Measurements from ENCODE around the gene COL6A1.
"Not testable (repeated sequence)": the region's sequence is repeated elsewhere in the genome, so short reads cannot be mapped to it uniquely, and the experiment has no call there.

COL6A1 gene

GRCh38 chr21:46036696-46037330 lies 55.2 kb downstream of the COL6A1 start:
- in situ Hi-C loops (cut with MboI; ENCODE audit: low pct_unique_long_range_greater_than_20kb, low sequenced_read_pairs), result no loop called here
- no peak for DNase-seq

- in situ Hi-C loops (cut with MboI; ENCODE audit: low pct_unique_long_range_greater_than_20kb, low sequenced_read_pairs), result no loop called here
- no peak for DNase-seq
Measured at GRCh38 chr21:46037331-46038325, 56.1 kb downstream of the COL6A1 start.

- no peak for DNase-seq
- in situ Hi-C loops (cut with MboI; ENCODE audit: low pct_unique_long_range_greater_than_20kb, low sequenced_read_pairs), result no loop called here
Measured at GRCh38 chr21:46038341-46038829, 56.8 kb downstream of the COL6A1 start.

- DNase-seq, result no peak
Measured at GRCh38 chr21:46038871-46039397, 57.4 kb downstream of the COL6A1 start.

GRCh38 chr21:46039891-46040660 lies 58.5 kb downstream of the COL6A1 start:
- no peak for DNase-seq
- in situ Hi-C loops (cut with MboI; ENCODE audit: low pct_unique_long_range_greater_than_20kb, low sequenced_read_pairs), result no loop called here

More at GRCh38 chr21:46038871-46039397, 57.4 kb downstream of the COL6A1 start:
- in situ Hi-C loops (cut with MboI; ENCODE audit: low pct_unique_long_range_greater_than_20kb, low sequenced_read_pairs), result no loop called here

GRCh38 chr21:46040707-46041106 lies 59.1 kb downstream of the COL6A1 start:
- in situ Hi-C loops (cut with MboI; ENCODE audit: low pct_unique_long_range_greater_than_20kb, low sequenced_read_pairs), result no loop called here

GRCh38 chr21:46041183-46041582 lies 59.6 kb downstream of the COL6A1 start:
- DNase-seq, result no peak
- in situ Hi-C loops (cut with MboI; ENCODE audit: low pct_unique_long_range_greater_than_20kb, low sequenced_read_pairs), result no loop called here

More at GRCh38 chr21:46040707-46041106, 59.1 kb downstream of the COL6A1 start:
- DNase-seq, result no peak

GRCh38 chr21:46045154-46045553 lies 63.6 kb downstream of the COL6A1 start:
- in situ Hi-C loops (cut with MboI; ENCODE audit: low pct_unique_long_range_greater_than_20kb, low sequenced_read_pairs), result no loop called here
- DNase-seq, result no peak

- DNase-seq, result no peak
- in situ Hi-C loops (cut with MboI; ENCODE audit: low pct_unique_long_range_greater_than_20kb, low sequenced_read_pairs), result no loop called here
Measured at GRCh38 chr21:46046471-46046870, 64.9 kb downstream of the COL6A1 start.

GRCh38 chr21:46046906-46047305 lies 65.3 kb downstream of the COL6A1 start:
- DNase-seq; in situ Hi-C loops (cut with MboI; ENCODE audit: low pct_unique_long_range_greater_than_20kb, low sequenced_read_pairs): not testable (repeated sequence)

GRCh38 chr21:46048926-46049889 lies 67.6 kb downstream of the COL6A1 start:
- in situ Hi-C loops (cut with MboI; ENCODE audit: low pct_unique_long_range_greater_than_20kb, low sequenced_read_pairs), result no loop called here
- no peak for DNase-seq

GRCh38 chr21:46049890-46050667 lies 68.5 kb downstream of the COL6A1 start:
- no peak for DNase-seq
- in situ Hi-C loops (cut with MboI; ENCODE audit: low pct_unique_long_range_greater_than_20kb, low sequenced_read_pairs), result no loop called here

- in situ Hi-C loops (cut with MboI; ENCODE audit: low pct_unique_long_range_greater_than_20kb, low sequenced_read_pairs), result no loop called here
- no peak for DNase-seq
Measured at GRCh38 chr21:46050668-46051378, 69.3 kb downstream of the COL6A1 start.

- no peak for DNase-seq
- in situ Hi-C loops (cut with MboI; ENCODE audit: low pct_unique_long_range_greater_than_20kb, low sequenced_read_pairs), result no loop called here
Measured at GRCh38 chr21:46051379-46051770, 69.8 kb downstream of the COL6A1 start.

GRCh38 chr21:46051821-46052675 lies 70.5 kb downstream of the COL6A1 start:
- in situ Hi-C loops (cut with MboI; ENCODE audit: low pct_unique_long_range_greater_than_20kb, low sequenced_read_pairs), result no loop called here
- no peak for DNase-seq
